HepG2 (cell line): ENCODE measurements around the gene PDLIM5. TPM values are rescaled to one million over a fixed set of nuclear protein-coding genes. Genes with fewer than 3 reads are reported as not detected.

ENCODE experiments used
- HNF4A ChIP-seq: sonication (generic); formaldehyde crosslinking; IDR thresholded peaks from 2 replicates; pipeline ENCODE4 v1.4.0; 2020; ENCODE audit warnings: missing genetic modification reagents
- KDM5A ChIP-seq: fragments of 200-600 bp; sonication (generic); IDR thresholded peaks from 2 replicates; pipeline ENCODE4 v1.7.0; 2018; ENCODE audit warnings: antibody characterized with exemption, mild to moderate bottlenecking, low read length, borderline replicate concordance
- NR2F2 ChIP-seq: IDR thresholded peaks from 2 replicates; pipeline ENCODE4 v1.6.1; 2012; ENCODE audit warnings: low read depth, inconsistent platforms, borderline replicate concordance
- PAF1 ChIP-seq: IDR thresholded peaks from 2 replicates; pipeline ENCODE4 v1.6.1; 2016; ENCODE audit warnings: missing genetic modification reagents, missing compliant biosample characterization
- RBFOX2 ChIP-seq: fragments of 200-400 bp; formaldehyde crosslinking; IDR thresholded peaks from 2 replicates; pipeline ENCODE4 v1.6.1; 2017; ENCODE audit warnings: low read depth, mild to moderate bottlenecking, low read length
- RCOR2 ChIP-seq: IDR thresholded peaks from 2 replicates; pipeline ENCODE4 v1.6.1; 2016; ENCODE audit warnings: missing biosample characterization, missing genetic modification reagents
- SRSF9 ChIP-seq: fragments of 200-400 bp; formaldehyde crosslinking; IDR thresholded peaks from 2 replicates; pipeline ENCODE4 v1.6.1; 2018; ENCODE audit warnings: borderline replicate concordance, mild to moderate bottlenecking, low read depth, low read length; ENCODE audit not compliant: insufficient read depth, poor library complexity, severe bottlenecking
- TCF7L2 ChIP-seq: IDR thresholded peaks from 2 replicates; pipeline ENCODE4 v1.6.1; 2011; ENCODE audit warnings: mild to moderate bottlenecking, low read depth, low read length, moderate library complexity
- ZNF235 ChIP-seq: sonication (generic); formaldehyde crosslinking; IDR thresholded peaks from 2 replicates; pipeline ENCODE4 v1.8.1; 2023; ENCODE audit warnings: mild to moderate bottlenecking, missing genetic modification reagents, borderline replicate concordance
- ZNF253 ChIP-seq: sonication (generic); formaldehyde crosslinking; IDR thresholded peaks from 2 replicates; pipeline ENCODE4 v1.8.0; 2022; ENCODE audit warnings: mild to moderate bottlenecking, missing genetic modification reagents, borderline replicate concordance
- ZNF75D ChIP-seq: sonication (generic); formaldehyde crosslinking; IDR thresholded peaks from 2 replicates; pipeline ENCODE4 v1.8.1; 2023; ENCODE audit warnings: missing genetic modification reagents, mild to moderate bottlenecking, borderline replicate concordance
- ZSCAN29 ChIP-seq: sonication (generic); formaldehyde crosslinking; conservative IDR thresholded peaks from 2 replicates; pipeline ENCODE4 v1.4.0; 2020; ENCODE audit warnings: mild to moderate bottlenecking, missing genetic modification reagents
- polyA plus RNA-seq, 8 experiments: library from polyadenylated mRNA; depleted of rRNA in 3 of 8; stranded (reverse) in 7 of 8; unstranded in 1 of 8; fragments of >200 nt; fragmentation: Illumina TruSeq in 4 of 8; extraction: Trizol in 4 of 8; gene quantifications; 2 replicates each; pipeline versions ENCODE4 v1.2.1 to v1.2.3, GENCODE V29; 2011 to 2016; ENCODE audit warnings: low read depth in 4 of 8, missing spikeins in 1 of 8, mixed read lengths in 1 of 8; ENCODE audit not compliant: insufficient read depth in 1 of 8
- total RNA-seq, 5 experiments: library from RNA; depleted of rRNA; stranded (reverse); fragments of >200 nt; fragmentation: Illumina TruSeq; extraction: Trizol; gene quantifications; 2 replicates each; pipeline ENCODE4 v1.2.3, GENCODE V29; 2016; ENCODE audit warnings: low read depth in 1 of 5
- TF ChIP-seq, protein P1 (sequence below): IDR thresholded peaks from 2 replicates; pipeline ENCODE4 v1.4.0; 2020; ENCODE audit warnings: mild to moderate bottlenecking, missing genetic modification reagents
- TF ChIP-seq, protein P2 (sequence below): sonication (generic); formaldehyde crosslinking; IDR thresholded peaks from 2 replicates; pipeline ENCODE4 v1.5.0; 2020; ENCODE audit warnings: missing genetic modification reagents
- TF ChIP-seq, protein P3 (sequence below): sonication (generic); formaldehyde crosslinking; IDR thresholded peaks from 2 replicates; pipeline ENCODE4 v1.5.0; 2020; ENCODE audit warnings: mild to moderate bottlenecking, missing genetic modification reagents, moderate library complexity
- TF ChIP-seq, protein P4 (sequence below): sonication (generic); formaldehyde crosslinking; IDR thresholded peaks from 2 replicates; pipeline ENCODE4 v1.5.0; 2020; ENCODE audit warnings: missing genetic modification reagents
- TF ChIP-seq, protein P5 (sequence below): sonication (generic); formaldehyde crosslinking; IDR thresholded peaks from 2 replicates; pipeline ENCODE4 v1.5.0; 2020; ENCODE audit warnings: missing genetic modification reagents, mild to moderate bottlenecking, borderline replicate concordance
- TF ChIP-seq, protein P6 (sequence below): sonication (generic); formaldehyde crosslinking; IDR thresholded peaks from 2 replicates; pipeline ENCODE4 v1.5.0; 2020; ENCODE audit warnings: mild to moderate bottlenecking, low read depth, missing genetic modification reagents, borderline replicate concordance
- TF ChIP-seq, protein P7 (sequence below): IDR thresholded peaks from 2 replicates; pipeline ENCODE4 v1.6.1; 2018; ENCODE audit warnings: missing genetic modification reagents, mild to moderate bottlenecking, missing compliant biosample characterization

PDLIM5 gene
- total and polyA plus RNA-seq, 2 of the 13 experiments (the other 11 are each of a cell fraction or from before 2014, with no cell fraction given) = 52.8 to 119 TPM

DNA sequence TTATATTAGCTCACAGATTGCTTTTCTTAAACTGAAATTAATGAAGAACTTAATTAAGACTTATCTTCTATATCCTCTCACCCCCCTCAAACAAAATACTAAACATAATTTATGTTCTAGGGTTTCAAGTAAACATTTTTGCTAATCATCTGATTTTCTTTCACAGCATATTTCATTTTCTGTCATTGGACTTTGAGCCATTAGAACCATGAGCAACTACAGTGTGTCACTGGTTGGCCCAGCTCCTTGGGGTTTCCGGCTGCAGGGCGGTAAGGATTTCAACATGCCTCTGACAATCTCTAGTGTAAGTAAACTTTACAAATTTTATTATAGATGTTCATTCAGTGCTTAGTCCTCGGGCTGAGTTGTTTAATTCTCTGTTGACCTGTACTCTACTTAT, 3.3 kb downstream of the PDLIM5 start (continued):
- TF ChIP-seq, protein P1, sequence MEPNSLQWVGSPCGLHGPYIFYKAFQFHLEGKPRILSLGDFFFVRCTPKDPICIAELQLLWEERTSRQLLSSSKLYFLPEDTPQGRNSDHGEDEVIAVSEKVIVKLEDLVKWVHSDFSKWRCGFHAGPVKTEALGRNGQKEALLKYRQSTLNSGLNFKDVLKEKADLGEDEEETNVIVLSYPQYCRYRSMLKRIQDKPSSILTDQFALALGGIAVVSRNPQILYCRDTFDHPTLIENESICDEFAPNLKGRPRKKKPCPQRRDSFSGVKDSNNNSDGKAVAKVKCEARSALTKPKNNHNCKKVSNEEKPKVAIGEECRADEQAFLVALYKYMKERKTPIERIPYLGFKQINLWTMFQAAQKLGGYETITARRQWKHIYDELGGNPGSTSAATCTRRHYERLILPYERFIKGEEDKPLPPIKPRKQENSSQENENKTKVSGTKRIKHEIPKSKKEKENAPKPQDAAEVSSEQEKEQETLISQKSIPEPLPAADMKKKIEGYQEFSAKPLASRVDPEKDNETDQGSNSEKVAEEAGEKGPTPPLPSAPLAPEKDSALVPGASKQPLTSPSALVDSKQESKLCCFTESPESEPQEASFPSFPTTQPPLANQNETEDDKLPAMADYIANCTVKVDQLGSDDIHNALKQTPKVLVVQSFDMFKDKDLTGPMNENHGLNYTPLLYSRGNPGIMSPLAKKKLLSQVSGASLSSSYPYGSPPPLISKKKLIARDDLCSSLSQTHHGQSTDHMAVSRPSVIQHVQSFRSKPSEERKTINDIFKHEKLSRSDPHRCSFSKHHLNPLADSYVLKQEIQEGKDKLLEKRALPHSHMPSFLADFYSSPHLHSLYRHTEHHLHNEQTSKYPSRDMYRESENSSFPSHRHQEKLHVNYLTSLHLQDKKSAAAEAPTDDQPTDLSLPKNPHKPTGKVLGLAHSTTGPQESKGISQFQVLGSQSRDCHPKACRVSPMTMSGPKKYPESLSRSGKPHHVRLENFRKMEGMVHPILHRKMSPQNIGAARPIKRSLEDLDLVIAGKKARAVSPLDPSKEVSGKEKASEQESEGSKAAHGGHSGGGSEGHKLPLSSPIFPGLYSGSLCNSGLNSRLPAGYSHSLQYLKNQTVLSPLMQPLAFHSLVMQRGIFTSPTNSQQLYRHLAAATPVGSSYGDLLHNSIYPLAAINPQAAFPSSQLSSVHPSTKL (CRISPR knock-in tag) = peak; percentile 73
- TF ChIP-seq ZNF75D (CRISPR knock-in tag) (no peak), RCOR2 (0 out of 2 replicates have a peak, but pooled peaks have one; percentile 24), RBFOX2 (no peak), SRSF9 (no peak), ZNF235 (CRISPR knock-in tag) (no peak), PAF1 (no peak), ZNF253 (CRISPR knock-in tag) (no peak), KDM5A (no peak), TCF7L2 (no peak), ZSCAN29 (no peak), HNF4A (CRISPR knock-in tag) (peak; percentile 82), NR2F2 (no peak)
- TF ChIP-seq, protein P2, sequence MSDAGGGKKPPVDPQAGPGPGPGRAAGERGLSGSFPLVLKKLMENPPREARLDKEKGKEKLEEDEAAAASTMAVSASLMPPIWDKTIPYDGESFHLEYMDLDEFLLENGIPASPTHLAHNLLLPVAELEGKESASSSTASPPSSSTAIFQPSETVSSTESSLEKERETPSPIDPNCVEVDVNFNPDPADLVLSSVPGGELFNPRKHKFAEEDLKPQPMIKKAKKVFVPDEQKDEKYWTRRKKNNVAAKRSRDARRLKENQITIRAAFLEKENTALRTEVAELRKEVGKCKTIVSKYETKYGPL = no peak
- TF ChIP-seq, protein P3, sequence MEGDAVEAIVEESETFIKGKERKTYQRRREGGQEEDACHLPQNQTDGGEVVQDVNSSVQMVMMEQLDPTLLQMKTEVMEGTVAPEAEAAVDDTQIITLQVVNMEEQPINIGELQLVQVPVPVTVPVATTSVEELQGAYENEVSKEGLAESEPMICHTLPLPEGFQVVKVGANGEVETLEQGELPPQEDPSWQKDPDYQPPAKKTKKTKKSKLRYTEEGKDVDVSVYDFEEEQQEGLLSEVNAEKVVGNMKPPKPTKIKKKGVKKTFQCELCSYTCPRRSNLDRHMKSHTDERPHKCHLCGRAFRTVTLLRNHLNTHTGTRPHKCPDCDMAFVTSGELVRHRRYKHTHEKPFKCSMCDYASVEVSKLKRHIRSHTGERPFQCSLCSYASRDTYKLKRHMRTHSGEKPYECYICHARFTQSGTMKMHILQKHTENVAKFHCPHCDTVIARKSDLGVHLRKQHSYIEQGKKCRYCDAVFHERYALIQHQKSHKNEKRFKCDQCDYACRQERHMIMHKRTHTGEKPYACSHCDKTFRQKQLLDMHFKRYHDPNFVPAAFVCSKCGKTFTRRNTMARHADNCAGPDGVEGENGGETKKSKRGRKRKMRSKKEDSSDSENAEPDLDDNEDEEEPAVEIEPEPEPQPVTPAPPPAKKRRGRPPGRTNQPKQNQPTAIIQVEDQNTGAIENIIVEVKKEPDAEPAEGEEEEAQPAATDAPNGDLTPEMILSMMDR (CRISPR knock-in tag) = no peak
- TF ChIP-seq, protein P4, sequence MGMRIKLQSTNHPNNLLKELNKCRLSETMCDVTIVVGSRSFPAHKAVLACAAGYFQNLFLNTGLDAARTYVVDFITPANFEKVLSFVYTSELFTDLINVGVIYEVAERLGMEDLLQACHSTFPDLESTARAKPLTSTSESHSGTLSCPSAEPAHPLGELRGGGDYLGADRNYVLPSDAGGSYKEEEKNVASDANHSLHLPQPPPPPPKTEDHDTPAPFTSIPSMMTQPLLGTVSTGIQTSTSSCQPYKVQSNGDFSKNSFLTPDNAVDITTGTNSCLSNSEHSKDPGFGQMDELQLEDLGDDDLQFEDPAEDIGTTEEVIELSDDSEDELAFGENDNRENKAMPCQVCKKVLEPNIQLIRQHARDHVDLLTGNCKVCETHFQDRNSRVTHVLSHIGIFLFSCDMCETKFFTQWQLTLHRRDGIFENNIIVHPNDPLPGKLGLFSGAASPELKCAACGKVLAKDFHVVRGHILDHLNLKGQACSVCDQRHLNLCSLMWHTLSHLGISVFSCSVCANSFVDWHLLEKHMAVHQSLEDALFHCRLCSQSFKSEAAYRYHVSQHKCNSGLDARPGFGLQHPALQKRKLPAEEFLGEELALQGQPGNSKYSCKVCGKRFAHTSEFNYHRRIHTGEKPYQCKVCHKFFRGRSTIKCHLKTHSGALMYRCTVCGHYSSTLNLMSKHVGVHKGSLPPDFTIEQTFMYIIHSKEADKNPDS (CRISPR knock-in tag) = no peak
- TF ChIP-seq, protein P5, sequence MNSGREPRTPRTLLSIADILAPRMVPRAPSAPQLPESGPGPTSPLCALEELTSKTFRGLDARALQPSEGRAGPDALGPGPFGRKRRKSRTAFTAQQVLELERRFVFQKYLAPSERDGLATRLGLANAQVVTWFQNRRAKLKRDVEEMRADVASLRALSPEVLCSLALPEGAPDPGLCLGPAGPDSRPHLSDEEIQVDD (CRISPR knock-in tag) = no peak
- TF ChIP-seq, protein P6, sequence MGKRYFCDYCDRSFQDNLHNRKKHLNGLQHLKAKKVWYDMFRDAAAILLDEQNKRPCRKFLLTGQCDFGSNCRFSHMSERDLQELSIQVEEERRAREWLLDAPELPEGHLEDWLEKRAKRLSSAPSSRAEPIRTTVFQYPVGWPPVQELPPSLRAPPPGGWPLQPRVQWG (CRISPR knock-in tag) = no peak
- TF ChIP-seq, protein P7, sequence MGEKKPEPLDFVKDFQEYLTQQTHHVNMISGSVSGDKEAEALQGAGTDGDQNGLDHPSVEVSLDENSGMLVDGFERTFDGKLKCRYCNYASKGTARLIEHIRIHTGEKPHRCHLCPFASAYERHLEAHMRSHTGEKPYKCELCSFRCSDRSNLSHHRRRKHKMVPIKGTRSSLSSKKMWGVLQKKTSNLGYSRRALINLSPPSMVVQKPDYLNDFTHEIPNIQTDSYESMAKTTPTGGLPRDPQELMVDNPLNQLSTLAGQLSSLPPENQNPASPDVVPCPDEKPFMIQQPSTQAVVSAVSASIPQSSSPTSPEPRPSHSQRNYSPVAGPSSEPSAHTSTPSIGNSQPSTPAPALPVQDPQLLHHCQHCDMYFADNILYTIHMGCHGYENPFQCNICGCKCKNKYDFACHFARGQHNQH = peak; percentile 62; the same call in 1 of the 2 replicates
